ENCODE measurements around the gene POLR3E. TPM values are rescaled to one million over a fixed set of nuclear protein-coding genes. Genes with fewer than 3 reads are reported as not detected.

The POLR3E gene
- total RNA-seq, 1 experiment from 2014 or later = 65.0 TPM

GRCh38 chr16:22285080-22285479 is 12.1 kb upstream of the POLR3E start (continued):
- TF ChIP-seq CTCF (IDR thresholded peaks at IDR 0.05 in 2 of 3, conservative IDR thresholded peaks at IDR 0.05 in 1 of 3; ENCODE audit: borderline replicate concordance in 1 of 3, insufficient read depth in 1 of 3, low read depth in 2 of 3, low read length in 2 of 3) = no peak
- no peak for TF ChIP-seq ATF3 (IDR thresholded peaks at IDR 0.05)

- Histone ChIP-seq H3K27me3 (ENCODE audit: insufficient read depth, low read length) (no peaks in the 10 kb centered on the region), H3K4me3 (replicated peaks in 1 of 2; ENCODE audit: low read depth in 1 of 2, low read length in 2 of 2) (no peak overlapping the region), H3K4me2 (ENCODE audit: low read length) (no peak overlapping the region), H2AFZ (ENCODE audit: low read depth, low read length, poor library complexity, severe bottlenecking) (no peak overlapping the region), H3K36me3 (ENCODE audit: control insufficient read depth in 1 of 2, insufficient read depth in 2 of 2, low read length in 2 of 2) (no peaks in the 10 kb centered on the region), H3K9ac (ENCODE audit: low read length) (no peak overlapping the region), H3K79me2 (ENCODE audit: insufficient read depth, low read length) (no peaks in the 10 kb centered on the region), H4K20me1 (ENCODE audit: insufficient read depth) (no peaks in the 10 kb centered on the region), H3K4me1 (ENCODE audit: control insufficient read depth in 1 of 2, insufficient read depth in 2 of 2, low read length in 2 of 2) (peaks cover under 1 to 3% of the 10 kb centered on the region in 2 experiments; a peak in 2 of 4 replicates), H3K9me2 (ENCODE audit: insufficient read depth) (no peaks in the 10 kb centered on the region), H3K9me3 (ENCODE audit: control insufficient read depth in 1 of 2, insufficient read depth in 1 of 2, low read depth in 1 of 2, low read length in 2 of 2) (no peaks in the 10 kb centered on the region), H3K27ac (ENCODE audit: low read depth, low read length) (no peak overlapping the region)
- ATAC-seq (no peak), DNase-seq (ENCODE audit: low read depth, low spot score) (no peak)
- CTCF ChIA-PET = no interaction called here
- TF ChIP-seq ZFX (IDR thresholded peaks at IDR 0.05) (no peak), YY1 (IDR thresholded peaks at IDR 0.05; ENCODE audit: extremely low read depth, insufficient replicate concordance, low read depth, low read length) (no peak), ZBTB33 (IDR thresholded peaks at IDR 0.05; ENCODE audit: extremely low read depth, insufficient replicate concordance, low read length) (no peak), SIN3A (IDR thresholded peaks at IDR 0.05; ENCODE audit: low read depth) (no peak), EGR1 (IDR thresholded peaks at IDR 0.05; ENCODE audit: low read depth) (no peak), CTCF (IDR thresholded peaks at IDR 0.05 in 2 of 3, conservative IDR thresholded peaks at IDR 0.05 in 1 of 3; ENCODE audit: borderline replicate concordance in 1 of 3, insufficient read depth in 1 of 3, low read depth in 2 of 3, low read length in 2 of 3) (no peak), MAX (IDR thresholded peaks at IDR 0.05) (no peak), REST (IDR thresholded peaks at IDR 0.05; ENCODE audit: low read depth) (no peak), SP1 (IDR thresholded peaks at IDR 0.05; ENCODE audit: low read depth) (no peak), ATF3 (IDR thresholded peaks at IDR 0.05) (no peak), FOSL1 (IDR thresholded peaks at IDR 0.05; ENCODE audit: low read depth) (no peak), POLR2A (IDR thresholded peaks at IDR 0.05; ENCODE audit: borderline replicate concordance, extremely low read depth, insufficient read depth, insufficient read length) (no peak)
- intact Hi-C loops (cut with micrococcal nuclease) = loop anchor here (2.0 to 10.0 kb wide), 2 partner anchors 20 to 286 kb away; partner anchors contain the start of genes MOSMO and PDZD9
- no TSS peak for BruUV-seq (replicated peaks)
- POLR2A ChIA-PET = no interaction called here
- RAD21 ChIA-PET (ENCODE audit: low non-redundant PET in 1 of 2, low total read pairs in 2 of 2, uncharacterized antibody in 2 of 2, unreplicated experiment in 2 of 2) = no interaction called here
Observed at GRCh38 chr16:22291020-22291419, 6.2 kb upstream of the POLR3E start.
